ENCODE data around the gene TMEM175. TPM values are rescaled to one million over a fixed set of nuclear protein-coding genes. Genes with fewer than 3 reads are reported as not detected.

The TMEM175 gene
- polyA plus RNA-seq, 10 donors, result 14.4 to 22.1 (median 17.0) TPM

DNA sequence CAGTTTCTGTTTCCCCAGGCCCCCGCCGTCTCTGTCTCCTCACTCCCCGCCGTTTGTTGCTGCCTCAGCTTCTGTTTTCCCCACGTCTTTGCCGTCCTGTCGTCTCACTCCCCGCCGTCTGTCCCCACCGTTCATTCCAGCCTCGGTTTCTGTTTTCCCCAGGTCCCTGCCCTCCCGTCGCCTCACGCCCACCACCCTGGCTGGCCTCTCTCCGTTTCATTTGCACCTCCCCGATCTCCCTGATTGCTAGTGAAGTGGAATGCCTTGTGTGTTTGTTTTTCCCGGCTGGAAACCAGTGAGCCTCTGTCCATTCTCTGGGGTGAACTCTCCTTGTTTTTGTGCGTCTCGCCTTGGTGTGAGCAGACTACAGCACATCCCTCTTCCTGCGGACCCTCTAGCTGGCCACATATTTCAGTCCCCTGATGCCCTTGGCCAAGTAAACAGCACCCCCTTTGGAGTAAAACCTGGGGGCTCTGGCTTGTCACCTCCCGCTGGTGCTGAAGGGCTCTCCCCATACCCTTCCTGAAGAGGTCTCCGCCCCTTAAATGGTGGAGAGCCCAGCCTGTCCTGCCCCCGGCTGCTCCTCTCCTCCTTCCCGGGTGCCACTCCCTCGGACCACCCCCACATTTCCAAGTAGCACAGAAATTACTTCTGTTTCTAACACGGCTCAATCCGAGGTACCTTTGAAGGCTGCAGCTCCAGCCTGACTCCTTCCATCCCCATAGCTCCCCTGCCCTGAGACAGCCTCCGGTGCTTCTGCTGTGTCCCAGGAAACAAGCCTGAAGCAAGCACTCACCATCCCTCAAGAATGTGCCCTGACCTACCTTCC, 13.2 kb downstream of the TMEM175 start:
- DNase-seq, result no peak

DNA sequence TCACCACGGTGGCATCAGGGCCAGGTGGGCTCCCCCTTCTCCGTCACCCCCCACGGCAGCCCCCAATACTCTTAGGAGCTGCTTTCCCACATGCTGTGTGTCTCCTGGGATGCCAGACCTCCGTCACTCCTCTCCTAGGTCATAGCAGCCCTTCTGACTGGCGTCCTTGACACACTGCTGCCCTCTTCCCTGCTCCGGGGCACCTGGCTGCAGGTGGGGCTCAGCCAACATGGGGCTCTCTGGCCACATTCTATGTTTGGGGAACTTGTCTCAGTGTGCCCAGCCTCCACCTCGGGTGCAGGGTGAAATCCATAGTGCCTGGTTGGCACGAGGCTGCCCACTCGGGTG, 13.8 kb downstream of the TMEM175 start:
- DNase-seq, result no peak

DNA sequence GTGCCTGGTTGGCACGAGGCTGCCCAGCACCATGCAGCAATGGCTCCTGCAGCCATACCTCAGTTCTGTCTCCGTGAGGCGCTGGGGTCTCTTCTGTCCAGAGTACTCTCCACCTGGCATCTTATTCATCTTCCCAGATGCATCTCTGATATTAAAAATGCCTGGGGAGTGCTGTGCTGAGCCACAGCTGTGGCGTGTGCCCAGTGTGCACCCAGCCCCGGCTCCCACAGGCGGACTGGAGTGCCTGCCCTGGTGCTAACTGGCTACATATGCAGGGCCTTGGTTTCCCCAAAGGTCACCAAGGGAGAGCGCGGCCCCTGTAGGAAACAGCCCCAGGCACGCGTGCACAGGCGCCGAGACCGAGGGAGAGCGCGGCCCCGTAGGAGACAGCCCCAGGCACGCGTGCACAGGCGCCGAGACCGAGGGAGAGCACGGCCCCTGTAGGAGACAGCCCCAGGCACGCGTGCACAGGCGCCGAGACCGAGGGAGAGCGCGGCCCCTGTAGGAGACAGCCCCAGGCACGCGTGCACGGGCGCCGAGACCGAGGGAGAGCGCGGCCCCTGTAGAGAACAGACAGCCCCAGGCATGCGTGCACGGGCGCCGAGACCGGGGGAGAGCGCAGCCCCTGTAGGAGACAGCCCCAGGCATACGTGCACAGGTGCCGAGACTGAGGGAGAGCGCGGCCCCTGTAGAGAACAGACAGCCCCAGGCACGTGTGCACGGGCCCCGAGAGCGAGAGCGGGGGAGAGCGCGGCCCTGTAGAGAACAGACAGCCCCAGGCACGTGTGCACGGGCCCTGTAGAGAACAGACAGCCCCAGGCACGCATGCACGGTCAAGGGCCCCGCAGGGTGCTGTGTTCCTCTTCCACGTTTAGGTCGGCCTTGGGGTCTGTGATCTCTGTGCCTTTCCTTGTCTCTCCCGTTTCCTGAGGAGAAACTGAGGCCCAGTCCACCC, 14.5 kb downstream of the TMEM175 start:
- no peak for DNase-seq

DNA sequence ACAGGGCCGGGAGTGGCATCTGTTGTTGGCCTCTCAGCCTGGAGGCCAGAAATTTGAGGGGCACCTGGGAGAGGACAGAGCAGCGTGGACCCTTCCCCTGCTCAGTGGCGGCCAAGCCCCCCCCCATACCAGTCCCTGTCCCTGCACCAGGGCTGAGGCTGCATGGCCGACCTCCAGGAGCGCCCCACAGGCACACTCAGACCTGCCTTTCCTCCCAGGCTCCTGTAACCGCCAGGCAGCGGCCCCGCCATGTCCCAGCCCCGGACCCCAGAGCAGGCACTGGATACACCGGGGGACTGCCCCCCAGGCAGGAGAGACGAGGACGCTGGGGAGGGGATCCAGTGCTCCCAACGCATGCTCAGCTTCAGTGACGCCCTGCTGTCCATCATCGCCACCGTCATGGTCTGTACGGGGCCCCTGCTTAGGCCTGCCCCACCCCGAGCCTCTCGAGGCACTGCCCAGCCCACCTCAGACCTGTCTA, 15.3 kb downstream of the TMEM175 start:
- no peak for DNase-seq

DNA sequence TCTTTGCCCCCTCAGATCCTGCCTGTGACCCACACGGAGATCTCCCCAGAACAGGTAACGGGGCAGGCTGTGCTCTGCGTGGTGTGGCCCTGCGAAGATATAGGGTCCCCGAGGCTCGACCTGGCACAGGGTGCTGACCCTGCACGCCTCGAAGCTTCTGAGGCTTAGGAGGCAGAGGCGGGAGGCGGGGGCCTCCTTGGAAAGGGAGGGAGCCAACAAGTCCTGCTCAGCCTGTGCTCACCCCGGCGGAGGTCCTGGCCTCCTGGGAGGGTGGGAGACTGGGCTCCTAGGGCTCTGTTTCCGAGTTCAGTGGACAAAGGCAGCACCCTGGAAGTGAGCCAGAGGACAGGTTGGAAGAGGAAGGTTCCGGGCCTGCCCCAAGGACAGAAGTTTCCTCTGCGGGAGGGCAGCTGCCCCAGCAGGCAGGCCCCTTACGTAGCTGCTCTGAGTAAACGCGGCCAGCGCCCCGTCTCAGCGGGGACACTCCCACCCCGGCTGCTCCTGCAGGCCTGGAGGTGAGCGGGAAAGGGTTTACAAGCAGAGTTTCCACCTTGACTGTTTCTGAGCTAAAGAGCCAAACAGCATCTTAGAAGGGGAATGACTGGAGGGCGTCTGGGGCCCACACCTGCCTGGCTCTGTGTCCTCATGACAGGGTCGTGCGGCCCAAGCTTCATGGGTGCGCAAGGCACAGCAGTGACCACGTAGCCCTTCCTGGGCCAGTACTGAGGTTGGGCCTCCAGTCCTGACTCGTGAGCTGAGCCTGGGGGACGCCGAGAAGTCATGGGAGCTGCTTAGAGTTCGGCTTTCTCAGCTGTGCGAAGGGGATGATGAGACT, 16.1 kb downstream of the TMEM175 start:
- DNase-seq, result no peak

DNA sequence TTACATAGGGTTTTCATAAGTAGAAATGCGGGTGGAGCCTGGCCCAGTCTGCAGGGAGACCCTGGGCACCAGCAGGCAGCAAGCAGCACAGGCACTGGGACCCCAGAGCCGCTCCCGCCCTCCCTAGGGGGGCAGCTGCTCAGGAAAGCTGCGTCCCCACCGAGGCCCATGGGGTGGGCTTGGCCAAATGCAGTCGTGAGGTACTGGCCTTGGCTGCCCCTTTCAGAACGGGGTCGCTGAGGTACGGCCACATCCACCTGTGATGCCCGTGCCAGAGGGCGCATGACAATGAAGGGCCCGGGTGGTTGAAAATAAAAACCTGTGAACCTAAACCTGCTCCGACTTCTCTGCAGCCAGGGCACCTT, 16.7 kb downstream of the TMEM175 start:
- DNase-seq, result no peak

DNA sequence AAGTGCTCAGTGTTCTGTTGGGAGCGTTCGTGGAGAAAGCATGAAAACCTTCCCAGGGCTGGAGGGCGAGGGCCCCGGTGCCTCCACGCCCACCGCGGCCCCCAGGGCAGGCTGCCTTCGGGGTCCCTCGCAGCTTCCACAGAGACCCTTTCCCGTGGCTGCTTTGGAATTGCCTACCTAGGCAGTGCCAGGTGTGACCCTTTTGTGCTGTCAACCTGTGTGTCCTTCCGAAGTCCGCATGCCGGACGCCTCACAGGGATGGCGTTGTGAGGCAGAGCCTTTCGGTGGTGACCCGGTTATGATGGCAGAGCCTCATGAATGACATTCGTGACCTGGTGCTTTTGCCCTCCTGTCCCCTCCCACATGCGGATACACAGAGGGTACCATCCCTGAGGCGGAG, 17.4 kb downstream of the TMEM175 start:
- no peak for DNase-seq

DNA sequence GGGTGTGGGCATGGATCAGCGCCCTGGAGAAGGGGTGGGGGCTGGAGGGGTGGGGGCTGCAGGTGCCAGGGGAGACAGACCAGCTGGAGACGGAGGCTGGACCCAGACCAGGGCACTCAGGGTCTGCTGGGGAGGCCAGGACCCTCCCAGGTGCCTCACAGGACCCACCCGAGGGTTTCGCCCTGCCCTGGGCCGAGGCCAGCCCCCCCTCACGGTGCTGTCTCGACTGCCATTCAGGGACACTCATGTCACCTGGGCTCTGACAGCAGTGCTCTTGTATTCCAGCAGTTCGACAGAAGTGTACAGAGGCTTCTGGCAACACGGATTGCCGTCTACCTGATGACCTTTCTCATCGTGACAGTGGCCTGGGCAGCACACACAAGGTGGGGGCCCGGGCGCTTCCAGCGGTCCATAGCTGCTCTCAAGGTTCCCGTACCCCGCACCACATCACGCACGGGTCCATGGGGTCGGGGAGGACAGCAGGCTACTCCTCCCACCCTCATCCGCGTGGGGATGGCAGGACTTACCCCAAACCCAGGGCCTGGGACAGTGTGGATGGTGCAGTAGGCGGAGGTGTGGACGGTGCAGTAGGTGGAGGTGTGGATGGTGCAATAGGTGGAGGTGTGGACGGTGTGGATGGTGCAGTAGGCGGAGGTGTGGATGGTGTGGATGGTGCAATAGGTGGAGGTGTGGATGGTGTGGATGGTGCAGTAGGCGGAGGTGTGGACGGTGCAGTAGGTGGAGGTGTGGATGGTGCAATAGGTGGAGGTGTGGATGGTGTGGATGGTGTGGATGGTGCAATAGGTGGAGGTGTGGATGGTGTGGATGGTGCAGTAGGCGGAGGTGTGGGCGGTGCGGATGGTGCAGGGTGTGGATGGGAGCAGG, 18.1 kb downstream of the TMEM175 start:
- no peak for DNase-seq

DNA sequence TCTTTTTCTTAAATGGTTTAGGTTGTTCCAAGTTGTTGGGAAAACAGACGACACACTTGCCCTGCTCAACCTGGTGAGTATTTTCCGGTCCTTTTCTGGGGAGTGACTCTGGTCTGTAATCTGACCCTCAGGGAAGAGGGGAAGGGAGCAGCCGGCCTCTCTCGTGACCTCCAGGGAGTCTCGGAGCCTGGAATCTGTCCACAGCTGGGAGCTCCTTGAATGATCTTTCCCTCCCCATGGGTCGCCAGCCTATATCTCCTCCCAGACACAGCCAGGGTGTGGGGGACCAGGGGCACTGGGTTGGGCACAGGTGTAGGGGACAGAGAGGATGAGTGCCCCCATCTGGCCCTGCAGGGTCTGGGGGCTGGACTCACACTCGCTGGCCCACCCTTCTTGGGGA, 18.9 kb downstream of the TMEM175 start:
- no peak for DNase-seq

DNA sequence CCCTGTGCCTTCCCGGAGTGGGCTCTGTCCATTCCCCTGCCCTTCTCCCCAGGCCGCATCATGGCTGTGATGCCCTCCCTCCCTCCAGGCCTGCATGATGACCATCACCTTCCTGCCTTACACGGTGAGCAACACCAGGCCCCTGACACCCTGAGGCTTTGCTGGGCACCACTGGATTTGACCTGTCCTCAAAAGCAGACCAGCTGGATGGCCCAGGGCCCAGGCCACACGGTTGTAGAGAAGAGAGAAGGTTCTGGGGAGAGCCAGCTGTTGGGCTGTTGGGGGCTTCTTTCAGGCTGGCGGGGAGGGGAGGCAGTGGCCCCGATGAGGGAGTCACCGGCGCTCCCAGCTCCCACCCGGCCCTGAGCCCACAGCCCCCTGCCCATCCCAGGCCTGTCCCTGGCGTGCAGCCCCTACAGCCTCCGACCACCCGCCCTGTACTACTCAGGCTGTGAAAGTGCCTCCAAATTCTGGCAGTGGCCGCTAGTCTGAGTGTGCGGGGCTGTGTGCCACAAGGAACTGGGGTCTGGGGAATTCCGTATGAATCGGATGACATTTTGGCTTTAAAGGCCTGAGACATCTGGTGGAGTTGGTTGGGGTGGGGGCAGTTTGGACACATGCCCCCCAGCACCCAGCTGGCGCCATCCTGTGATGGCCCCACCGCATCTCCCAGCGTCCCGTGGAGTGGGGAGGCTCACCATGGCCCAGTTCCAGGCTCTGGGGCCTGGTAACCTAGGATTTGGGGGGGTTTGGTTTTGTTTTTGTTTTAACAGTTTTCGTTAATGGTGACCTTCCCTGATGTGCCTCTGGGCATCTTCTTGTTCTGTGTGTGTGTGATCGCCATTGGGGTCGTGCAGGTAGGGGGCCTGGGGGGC, 19.6 kb downstream of the TMEM175 start:
- no peak for DNase-seq

DNA sequence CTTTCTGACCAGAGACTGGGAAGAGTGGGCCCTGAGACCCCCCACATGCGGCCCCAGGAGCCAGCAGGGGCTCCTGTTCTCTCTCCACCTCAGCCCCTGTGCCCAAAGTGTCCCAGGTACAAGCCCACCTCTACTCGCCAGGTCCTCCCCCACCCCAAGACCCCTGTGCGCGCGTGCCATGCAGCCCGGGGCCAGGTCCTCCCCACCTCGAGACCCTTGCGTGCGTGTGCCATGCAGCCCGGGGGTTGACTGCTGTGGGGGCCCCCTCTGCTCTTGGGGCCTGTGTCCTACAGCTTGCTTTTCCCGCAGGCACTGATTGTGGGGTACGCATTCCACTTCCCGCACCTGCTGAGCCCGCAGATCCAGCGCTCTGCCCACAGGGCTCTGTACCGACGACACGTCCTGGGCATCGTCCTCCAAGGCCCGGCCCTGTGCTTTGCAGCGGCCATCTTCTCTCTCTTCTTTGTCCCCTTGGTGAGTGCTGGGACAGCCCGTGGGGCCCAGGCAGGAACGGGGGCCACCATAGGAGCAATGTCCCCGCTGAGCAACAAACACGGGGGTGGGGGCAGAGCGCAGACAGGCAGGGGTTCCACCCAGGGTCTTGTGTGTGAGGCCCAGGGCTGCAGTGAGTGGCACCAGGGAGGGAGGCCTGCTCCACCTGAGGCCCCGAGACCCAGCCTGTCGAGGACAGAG, 20.8 kb downstream of the TMEM175 start:
- DNase-seq, result no peak

DNA sequence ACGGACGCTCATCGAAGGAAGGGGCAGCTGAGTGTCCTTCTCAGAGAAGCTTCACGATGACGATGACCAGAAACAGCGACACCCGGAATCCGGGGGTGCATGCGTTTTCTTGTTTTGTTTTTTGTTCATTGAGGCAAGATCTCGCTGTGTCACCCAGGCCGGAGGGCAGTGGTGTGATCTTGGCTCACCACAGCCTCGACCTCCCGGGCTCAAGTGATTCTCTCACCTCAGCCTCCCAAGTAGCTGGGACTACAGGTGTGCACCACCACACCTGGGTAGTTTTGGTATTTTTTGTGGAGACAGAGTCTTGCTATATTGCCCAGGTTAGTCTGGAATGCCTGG, 21.3 kb downstream of the TMEM175 start:
- no peak for DNase-seq

DNA sequence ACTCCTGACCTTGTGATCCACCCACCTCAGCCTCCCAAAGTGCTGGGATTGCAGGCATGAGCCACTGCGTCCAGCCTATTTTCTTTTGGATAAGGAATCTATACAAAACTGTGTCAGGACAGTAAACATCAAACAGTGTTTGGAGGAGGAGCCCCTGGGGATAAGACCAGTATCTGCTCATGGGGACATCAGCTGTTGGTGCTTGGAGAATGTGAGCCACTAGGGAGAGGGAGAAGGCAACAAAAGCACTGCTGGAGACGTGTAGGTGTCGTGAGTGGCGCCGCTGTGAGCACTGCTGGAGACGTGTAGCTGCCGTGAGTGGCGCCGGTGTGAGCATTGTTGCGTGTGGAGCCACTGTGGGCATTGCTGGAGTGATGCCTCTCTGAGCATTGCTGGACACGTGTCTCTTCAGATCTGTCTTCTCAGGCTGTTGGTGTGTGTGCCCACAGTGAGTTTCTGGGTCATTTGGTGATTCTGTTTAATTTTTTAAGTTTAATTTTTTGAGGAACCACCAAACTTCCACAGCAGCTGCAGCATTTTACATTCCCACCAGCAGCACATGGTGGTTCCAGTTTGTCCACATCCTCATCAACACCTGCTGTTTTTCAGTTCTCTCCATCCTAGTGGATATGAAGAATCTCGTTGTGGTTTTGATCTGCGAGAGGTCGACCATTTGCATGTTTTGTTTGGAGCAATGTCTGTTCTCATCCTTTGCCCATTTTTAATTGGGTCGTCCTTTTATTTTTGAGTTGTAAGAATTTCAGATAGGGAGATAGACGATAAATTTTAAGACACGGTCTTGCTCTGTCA, 22.2 kb downstream of the TMEM175 start:
- no peak for DNase-seq

DNA sequence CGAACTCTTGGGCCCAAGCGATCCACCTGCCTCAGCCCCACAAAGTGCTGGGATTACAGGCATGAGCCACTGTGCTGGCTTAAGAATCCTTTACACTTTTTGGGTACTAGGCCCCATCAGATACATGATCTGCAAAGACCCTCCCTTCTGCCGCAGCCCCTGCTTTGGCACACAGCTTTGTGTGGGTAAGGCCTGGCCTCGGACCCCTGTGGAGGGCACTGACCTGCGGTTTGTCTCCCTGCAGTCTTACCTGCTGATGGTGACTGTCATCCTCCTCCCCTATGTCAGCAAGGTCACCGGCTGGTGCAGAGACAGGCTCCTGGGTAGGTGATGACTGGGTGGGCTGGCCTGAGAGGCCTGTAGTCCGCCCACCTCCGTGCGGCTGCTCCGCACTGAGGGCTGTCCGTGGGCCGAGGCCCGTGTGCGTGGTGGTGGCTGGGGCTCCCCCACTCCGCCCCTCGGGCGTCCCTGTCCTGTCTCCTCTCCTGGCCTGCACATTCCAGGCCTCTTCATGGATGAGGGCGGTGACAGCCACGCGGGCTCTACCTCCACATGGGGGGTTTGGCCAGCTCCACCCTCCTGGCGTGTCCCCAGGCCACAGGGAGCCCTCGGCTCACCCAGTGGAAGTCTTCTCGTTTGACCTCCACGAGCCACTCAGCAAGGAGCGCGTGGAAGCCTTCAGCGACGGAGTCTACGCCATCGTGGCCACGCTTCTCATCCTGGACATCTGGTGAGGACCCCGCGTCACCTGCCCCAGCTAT, 23.1 kb downstream of the TMEM175 start:
- no peak for DNase-seq

DNA sequence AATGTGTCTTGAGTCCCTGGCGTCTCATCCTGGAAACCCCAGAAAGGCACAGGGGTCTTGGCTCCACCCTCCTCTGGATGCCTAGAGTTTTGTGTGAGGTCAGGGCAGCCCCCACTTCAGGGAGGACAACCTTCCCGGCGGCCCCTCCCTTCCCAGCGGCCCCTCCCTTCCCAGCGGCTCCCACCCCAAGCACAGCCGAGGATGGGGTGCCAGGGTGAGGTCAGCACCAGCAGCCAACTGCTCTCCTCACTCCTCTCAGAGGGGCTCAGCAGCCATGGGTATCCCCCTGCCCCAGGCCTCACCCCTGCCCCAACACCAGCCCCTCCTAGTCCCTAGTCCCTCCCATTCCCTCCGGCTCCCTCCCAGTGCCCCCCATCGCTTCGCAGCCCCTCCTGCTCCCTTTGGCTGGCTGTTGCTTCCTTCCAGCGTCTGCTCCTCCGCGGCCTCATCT, 23.7 kb downstream of the TMEM175 start:
- DNase-seq, result no peak

DNA sequence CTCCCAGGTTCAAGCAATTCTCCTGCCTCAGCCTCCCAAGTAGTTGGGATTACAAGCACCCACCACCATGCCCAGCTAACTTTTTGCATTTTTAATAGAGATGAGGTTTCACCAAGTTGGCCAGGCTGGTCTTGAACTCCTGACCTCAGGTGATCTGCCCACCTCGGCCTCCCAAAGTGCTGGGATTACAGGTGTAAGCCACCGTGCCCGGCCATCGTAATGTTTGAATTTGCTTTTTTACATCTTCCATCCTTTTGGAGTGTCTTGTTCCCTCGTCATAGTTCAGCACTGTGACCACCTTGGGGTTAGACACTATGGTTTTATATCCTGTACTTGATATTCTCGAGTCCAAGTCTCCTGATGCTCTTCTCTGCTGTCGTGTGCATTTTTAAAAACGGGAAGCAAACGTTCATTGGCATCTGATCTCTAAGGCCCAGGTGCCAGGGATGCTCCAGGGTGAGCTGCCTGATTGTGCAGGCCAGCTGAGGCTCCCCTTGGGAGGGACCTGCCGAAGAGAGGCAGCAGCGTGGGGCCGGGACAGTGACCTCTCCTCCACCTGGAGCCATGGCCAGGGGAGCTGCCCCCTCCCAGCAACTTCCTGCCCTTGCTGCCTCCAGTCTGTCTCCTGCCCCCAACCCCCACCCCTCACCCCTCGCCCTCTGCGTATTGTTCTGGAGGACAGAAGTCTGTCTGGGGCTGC, 24.4 kb downstream of the TMEM175 start:
- no peak for DNase-seq

DNA sequence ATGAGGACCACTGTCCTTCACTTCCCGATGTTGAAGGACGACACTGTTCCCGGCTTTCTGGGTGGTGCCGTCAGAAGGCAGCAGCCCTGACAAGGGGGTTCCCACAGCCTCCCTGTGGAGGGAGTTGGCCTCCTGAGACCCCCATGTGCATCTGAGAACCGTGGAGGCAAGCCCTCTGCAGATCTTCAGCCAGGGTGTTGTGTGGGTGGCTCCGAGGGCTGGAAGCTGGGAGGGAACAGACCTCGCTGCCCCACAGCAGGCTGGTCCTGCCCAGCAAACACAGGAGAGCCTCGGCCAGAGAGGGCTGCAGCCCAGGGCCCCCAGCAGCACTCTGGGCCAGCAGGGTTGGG, 24.9 kb downstream of the TMEM175 start:
- no peak for DNase-seq

Measured in muscle of back (tissue), 11 donors.